ENCODE data around the gene TRPC4AP.

DNA sequence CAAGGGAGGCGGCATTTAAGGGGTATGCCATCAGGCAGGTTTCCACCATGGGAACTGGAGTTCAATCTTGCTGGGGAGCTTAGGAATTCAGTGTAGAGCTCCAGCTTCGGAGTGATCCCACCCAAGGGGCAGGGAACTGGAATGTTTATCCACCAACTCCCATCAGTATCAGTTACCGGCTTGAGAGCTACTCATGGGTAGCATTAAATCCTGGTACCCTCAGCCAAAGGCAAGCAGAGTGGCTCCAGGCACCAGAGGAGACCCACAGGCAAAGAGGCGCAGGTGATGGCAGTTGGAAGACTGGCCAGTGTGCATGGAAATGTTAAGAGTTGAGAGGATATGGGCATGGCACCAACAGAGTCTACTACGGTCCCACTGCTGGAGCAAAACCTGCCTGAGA, 40.4 kb upstream of the TRPC4AP start:
- TF ChIP-seq, protein P1, sequence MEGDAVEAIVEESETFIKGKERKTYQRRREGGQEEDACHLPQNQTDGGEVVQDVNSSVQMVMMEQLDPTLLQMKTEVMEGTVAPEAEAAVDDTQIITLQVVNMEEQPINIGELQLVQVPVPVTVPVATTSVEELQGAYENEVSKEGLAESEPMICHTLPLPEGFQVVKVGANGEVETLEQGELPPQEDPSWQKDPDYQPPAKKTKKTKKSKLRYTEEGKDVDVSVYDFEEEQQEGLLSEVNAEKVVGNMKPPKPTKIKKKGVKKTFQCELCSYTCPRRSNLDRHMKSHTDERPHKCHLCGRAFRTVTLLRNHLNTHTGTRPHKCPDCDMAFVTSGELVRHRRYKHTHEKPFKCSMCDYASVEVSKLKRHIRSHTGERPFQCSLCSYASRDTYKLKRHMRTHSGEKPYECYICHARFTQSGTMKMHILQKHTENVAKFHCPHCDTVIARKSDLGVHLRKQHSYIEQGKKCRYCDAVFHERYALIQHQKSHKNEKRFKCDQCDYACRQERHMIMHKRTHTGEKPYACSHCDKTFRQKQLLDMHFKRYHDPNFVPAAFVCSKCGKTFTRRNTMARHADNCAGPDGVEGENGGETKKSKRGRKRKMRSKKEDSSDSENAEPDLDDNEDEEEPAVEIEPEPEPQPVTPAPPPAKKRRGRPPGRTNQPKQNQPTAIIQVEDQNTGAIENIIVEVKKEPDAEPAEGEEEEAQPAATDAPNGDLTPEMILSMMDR (IDR thresholded peaks at IDR 0.05) = no peak
- no peak for TF ChIP-seq POLR2A (IDR thresholded peaks at IDR 0.05)
